Activated T-helper 17 cell treated with anti-CD3 and anti-CD28 coated beads, Interleukin-2, amount 50 U/mL, for 72 hours (primary cell): ENCODE measurements around the gene TMEM52. TPM values are rescaled to one million over a fixed set of nuclear protein-coding genes. Genes with fewer than 3 reads are reported as not detected.

ENCODE experiments used
- ATAC-seq: fragments of 150-1000 bp; cut with Tn5 transposase; replicated peaks from 2 replicates; pipeline ENCODE4 v1.10.0; 2021; ENCODE audit warnings: mild to moderate bottlenecking, moderate library complexity
- H3K27ac Mint-ChIP-seq: one replicate; pipeline ENCODE4 v1.8.0; 2022; ENCODE audit warnings: mixed read lengths
- H3K27me3 Mint-ChIP-seq: one replicate; pipeline ENCODE4 v1.8.0; 2022; ENCODE audit warnings: mixed read lengths
- H3K36me3 Mint-ChIP-seq: one replicate; pipeline ENCODE4 v1.8.0; 2022; ENCODE audit warnings: low read depth, mild to moderate bottlenecking, mixed read lengths
- H3K4me1 Mint-ChIP-seq: one replicate; pipeline ENCODE4 v1.8.0; 2022; ENCODE audit warnings: mixed read lengths
- H3K4me3 Mint-ChIP-seq: one replicate; pipeline ENCODE4 v1.8.0; 2022; ENCODE audit warnings: mild to moderate bottlenecking, mixed read lengths
- H3K9me3 Mint-ChIP-seq: one replicate; pipeline ENCODE4 v1.8.0; 2022; ENCODE audit warnings: mixed read lengths
- total RNA-seq, 2 donors: library from RNA; stranded (reverse); gene quantifications; one replicate each; pipeline ENCODE4 v1.2.3, GENCODE V29; 2022

The TMEM52 gene
- total RNA-seq, 2 donors from 2014 or later = 1.8 to 2.0 TPM

DNA sequence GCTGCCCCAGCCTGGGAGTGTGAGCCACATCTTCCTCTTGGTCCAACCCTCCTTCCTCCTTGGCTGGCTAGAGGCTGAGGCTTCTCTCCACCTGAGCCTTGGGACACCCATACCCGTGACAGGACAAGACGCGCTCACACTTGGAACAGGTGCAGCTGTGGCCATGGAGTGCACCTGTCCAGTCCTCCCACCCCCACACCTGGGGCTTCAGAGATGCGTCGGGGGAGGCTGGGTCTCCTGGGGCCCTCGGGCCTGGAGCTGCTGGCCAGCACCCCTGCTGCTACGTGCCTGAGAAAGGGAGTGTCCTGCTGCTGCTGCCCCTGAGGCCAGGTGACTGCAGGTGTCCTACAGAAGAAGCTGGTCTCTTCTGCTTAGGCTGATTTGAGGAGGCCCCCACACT lies 37.0 kb upstream of the TMEM52 start:
- H3K27ac Mint-ChIP-seq = peak overlapping the region; percentile 65
- H3K4me1 Mint-ChIP-seq = no peaks in the 10 kb centered on the region
- no peak for ATAC-seq
- no peaks in the 10 kb centered on the region for H3K9me3 Mint-ChIP-seq
- H3K27me3 Mint-ChIP-seq = peaks cover 12% of the 10 kb centered on the region
- H3K4me3 Mint-ChIP-seq = no peak overlapping the region
- H3K36me3 Mint-ChIP-seq = no peaks in the 10 kb centered on the region

DNA sequence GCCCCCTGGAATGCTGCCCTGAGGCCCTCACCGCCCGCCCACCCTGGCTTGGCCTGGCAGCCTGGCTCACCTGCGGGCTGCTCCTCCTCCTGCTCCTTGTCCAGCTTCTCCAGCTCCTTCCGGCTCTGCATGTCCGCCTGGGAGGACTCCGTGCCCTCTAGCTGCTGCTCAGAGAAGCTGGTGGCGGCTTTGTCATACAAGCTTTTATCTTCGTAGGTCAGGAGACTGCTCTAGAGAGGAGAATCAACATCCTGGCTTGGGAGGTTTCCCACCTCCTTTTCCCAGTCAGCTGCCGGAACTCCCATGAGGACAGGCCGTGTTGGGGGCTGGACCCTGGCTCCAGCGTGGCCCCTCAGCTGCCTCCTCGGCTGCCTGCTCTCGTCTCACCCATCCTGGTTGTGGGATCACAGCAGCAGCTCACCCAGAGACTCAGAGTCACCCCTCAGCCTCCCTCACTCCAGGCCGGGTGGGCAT lies 36.6 kb upstream of the TMEM52 start:
- no peaks in the 10 kb centered on the region for H3K9me3 Mint-ChIP-seq
- H3K36me3 Mint-ChIP-seq = no peaks in the 10 kb centered on the region
- no peak overlapping the region for H3K4me3 Mint-ChIP-seq
- H3K27ac Mint-ChIP-seq = peak overlapping the region; percentile 65
- no peak for ATAC-seq
- no peaks in the 10 kb centered on the region for H3K4me1 Mint-ChIP-seq
- H3K27me3 Mint-ChIP-seq = peaks cover 8% of the 10 kb centered on the region

DNA sequence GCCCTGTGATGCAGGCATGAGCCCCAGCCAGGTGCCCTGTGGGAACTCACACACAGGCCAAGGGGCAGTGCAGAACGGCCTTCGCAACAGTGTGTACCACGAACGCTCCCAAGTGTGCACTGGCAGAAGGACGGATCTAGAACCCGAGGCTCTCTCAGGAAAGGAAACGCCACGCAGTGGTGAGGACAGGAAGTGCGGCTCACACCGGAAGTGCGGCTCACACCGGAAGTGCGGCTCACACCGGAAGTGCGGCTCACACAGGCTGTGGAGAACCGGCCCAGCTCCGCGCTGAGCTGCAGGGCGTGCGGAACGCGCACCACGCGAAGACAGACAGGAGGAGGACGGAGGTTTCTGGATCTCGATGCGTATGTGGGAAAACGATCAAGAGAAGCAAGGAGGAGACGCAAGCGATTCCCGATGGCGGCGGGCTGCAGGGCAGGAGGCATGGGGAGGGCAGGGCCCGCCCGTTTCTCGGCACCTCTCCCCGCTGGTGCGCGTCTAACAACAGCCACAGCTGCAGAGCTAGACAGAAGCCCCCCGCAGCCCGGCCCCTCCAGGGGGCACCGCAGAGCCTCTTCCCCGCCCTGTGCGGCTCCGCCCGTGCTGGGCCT lies 35.9 kb upstream of the TMEM52 start:
- Mint-ChIP-seq H3K36me3 (no peaks in the 10 kb centered on the region), H3K4me3 (no peak overlapping the region), H3K9me3 (no peaks in the 10 kb centered on the region), H3K4me1 (no peaks in the 10 kb centered on the region), H3K27me3 (peaks cover 7% of the 10 kb centered on the region), H3K27ac (no peak overlapping the region)
- peak; percentile 45 for ATAC-seq

DNA sequence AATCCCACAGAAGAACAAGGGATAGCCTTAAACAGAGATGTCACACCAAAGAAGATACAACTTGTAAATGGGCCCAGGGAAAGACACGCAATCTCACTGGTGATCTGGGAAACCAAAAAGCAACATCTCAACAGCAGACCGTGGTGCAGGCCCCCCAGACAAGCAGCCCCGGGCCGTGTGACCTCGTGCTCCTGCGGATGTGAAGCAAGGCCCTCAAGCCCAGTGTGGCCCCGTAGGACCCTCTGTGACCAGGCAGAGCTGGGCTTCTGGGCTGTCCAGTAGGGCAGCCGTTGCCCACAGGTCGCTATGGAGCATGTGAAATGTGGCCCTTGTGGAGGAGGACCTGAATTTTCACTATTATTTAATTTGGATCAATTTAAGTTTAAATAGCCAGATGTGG lies 34.9 kb upstream of the TMEM52 start:
- no peak for ATAC-seq
- H3K9me3 Mint-ChIP-seq = no peaks in the 10 kb centered on the region
- H3K27ac Mint-ChIP-seq = no peak overlapping the region
- no peaks in the 10 kb centered on the region for H3K4me1 Mint-ChIP-seq
- H3K27me3 Mint-ChIP-seq = peaks cover 7% of the 10 kb centered on the region
- no peak overlapping the region for H3K4me3 Mint-ChIP-seq
- H3K36me3 Mint-ChIP-seq = no peaks in the 10 kb centered on the region

DNA sequence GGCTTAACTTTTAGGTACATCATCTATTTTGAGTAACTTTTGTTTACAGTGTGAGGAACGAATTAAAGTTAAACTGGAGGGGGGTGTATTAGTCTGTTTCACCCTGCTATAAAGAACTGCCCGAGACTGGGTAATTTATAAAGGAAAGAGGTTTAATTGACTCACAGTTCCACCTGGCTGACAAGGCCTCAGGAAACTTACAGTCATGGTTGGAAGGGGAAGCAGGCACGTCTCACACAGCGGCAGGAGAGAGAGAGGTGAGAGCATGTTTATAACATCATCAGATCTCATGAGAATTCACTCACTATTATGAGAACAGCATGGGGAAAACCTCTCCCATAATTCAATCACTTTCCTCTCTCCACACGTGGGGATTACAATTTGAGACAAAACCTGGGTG lies 31.9 kb upstream of the TMEM52 start:
- H3K27ac Mint-ChIP-seq = no peak overlapping the region
- peaks cover 5% of the 10 kb centered on the region for H3K27me3 Mint-ChIP-seq
- H3K36me3 Mint-ChIP-seq = no peaks in the 10 kb centered on the region
- ATAC-seq = no peak
- H3K4me3 Mint-ChIP-seq = no peak overlapping the region
- no peaks in the 10 kb centered on the region for H3K4me1 Mint-ChIP-seq
- H3K9me3 Mint-ChIP-seq = no peaks in the 10 kb centered on the region

DNA sequence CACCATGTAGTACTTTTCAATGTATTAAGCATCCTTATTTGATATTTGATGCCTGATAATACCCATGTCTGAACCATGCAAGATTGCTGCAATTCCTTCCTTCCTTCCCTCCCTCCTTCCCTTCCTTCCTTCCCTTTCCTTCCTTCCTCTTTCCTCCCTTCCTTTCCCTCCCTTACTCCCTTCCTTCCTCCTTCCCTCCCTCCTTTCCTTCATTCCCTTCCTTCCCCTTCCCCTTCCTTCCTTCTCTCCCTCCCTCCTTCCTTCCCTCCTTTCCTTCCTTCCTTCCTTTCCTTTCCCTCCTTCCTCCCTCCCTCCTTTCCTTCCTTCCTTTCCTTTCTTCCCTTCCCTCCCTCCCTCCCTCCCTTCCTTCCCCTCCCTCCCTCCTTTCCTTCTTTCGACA lies 29.7 kb upstream of the TMEM52 start:
- no peak overlapping the region for H3K4me3 Mint-ChIP-seq
- H3K9me3 Mint-ChIP-seq = no peaks in the 10 kb centered on the region
- H3K27me3 Mint-ChIP-seq = peaks cover 7% of the 10 kb centered on the region
- ATAC-seq = no peak
- no peak overlapping the region for H3K27ac Mint-ChIP-seq
- H3K36me3 Mint-ChIP-seq = no peaks in the 10 kb centered on the region
- H3K4me1 Mint-ChIP-seq = no peaks in the 10 kb centered on the region

DNA sequence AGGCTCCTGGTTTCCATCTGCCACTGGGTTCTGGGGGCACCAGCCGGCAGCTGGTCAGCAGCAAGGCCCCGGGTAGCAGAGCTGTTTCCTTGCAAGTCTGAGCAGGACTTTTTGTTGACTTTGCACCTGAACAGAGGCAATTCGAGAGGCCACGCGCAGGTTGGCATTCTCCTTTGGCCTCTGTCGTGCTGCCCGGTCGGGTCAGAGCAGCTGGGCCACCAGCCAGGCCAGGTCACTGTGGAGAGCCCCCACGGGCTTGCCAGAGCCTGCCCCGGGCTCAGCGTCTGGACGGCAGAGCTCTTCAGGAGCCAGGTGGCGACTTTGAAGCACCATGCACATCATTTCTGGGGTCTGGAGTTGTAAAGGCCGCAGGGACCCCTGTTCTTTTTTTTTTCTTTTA lies 28.4 kb upstream of the TMEM52 start:
- no peaks in the 10 kb centered on the region for H3K4me1 Mint-ChIP-seq
- H3K27ac Mint-ChIP-seq = no peak overlapping the region
- H3K9me3 Mint-ChIP-seq = no peaks in the 10 kb centered on the region
- H3K4me3 Mint-ChIP-seq = no peak overlapping the region
- ATAC-seq = no peak
- H3K27me3 Mint-ChIP-seq = peaks cover 7% of the 10 kb centered on the region
- H3K36me3 Mint-ChIP-seq = no peaks in the 10 kb centered on the region

DNA sequence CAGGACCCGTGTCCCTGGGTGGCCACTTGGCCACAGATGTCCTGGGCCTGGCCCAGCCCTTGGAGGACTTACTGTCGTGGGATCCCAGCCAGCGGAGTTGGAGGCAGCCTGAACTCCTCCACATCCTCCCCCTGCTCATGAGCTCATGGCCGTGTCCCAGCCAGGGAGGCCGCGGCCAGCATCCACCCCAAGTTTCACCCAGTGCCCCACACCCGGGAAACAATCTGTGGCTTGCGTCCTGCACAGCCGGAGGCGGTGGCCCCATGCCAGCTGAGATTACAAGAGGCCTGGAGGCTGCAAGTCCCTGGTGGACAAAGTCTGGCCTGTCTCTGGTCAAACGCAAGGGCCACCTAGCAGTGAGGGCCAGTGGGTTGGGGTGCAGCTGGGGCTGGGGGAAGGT lies 27.5 kb upstream of the TMEM52 start:
- H3K27me3 Mint-ChIP-seq = peaks cover 3% of the 10 kb centered on the region
- no peak for ATAC-seq
- H3K27ac Mint-ChIP-seq = no peak overlapping the region
- no peaks in the 10 kb centered on the region for H3K36me3 Mint-ChIP-seq
- H3K9me3 Mint-ChIP-seq = no peaks in the 10 kb centered on the region
- no peaks in the 10 kb centered on the region for H3K4me1 Mint-ChIP-seq
- H3K4me3 Mint-ChIP-seq = no peak overlapping the region

DNA sequence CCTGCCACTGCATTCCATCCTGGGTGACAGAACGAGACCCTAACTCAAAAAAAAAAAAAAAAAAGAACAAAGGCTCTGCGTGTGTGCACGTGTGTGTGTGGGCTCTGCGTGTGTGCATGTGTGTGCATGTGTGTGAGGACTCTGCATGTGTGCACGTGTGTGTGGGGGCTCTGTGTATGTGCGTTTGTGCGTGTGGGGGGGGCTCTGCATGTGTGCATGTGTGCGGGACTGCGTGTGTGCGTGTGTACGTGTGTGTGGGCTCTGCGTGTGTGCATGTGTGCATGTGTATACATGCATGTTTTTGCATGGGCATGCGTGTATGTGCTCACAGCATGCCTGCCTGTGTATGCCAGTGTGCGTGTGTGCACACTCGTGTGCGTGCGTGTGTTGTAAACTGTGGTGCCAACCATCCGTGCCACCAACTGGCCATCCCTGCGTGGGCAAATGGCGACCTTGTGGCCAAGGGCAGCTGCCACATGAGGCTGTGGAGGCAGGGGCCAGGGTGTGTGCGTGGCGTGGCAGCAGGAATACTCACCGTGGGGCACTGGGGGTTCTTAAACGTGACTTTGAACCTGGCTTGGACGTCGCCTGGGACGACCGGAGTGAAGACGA lies 26.8 kb upstream of the TMEM52 start:
- H3K4me1 Mint-ChIP-seq = no peaks in the 10 kb centered on the region
- peaks cover 3% of the 10 kb centered on the region for H3K27me3 Mint-ChIP-seq
- no peaks in the 10 kb centered on the region for H3K9me3 Mint-ChIP-seq
- H3K36me3 Mint-ChIP-seq = no peaks in the 10 kb centered on the region
- ATAC-seq = no peak
- no peak overlapping the region for H3K27ac Mint-ChIP-seq
- H3K4me3 Mint-ChIP-seq = no peak overlapping the region

DNA sequence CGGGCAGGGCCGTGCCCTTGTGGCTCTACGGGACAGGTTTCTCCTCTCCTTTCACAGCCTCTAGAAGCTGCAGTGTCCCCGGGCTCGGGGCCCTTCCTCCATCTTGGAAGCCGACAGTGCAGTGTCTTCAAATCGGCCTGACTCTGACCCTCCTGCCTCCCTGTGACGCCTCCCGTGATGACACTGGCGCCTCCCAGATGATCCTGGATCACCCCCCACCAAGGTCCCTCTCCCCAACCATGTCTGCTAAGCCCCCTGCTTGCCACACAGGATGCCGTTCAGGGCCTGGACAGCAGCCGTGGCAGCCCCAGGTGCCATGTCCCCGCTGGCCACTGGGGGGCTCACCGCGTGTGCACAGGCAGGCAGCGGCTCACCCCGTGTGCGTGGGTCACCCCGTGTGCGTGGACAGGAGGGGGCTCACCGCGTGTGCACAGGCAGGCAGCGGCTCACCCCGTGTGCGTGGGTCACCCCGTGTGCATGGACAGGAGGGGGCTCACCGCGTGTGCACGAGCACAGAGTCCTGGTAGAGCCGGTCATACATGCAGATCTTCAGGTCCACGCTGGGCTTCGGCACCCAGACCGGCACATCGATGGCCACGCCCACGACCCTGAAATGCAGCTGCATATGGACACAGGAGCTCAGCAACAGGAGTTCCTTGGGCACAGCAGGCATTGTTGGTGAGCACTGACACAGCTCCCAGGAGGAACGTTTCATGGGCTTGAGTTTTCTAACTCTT lies 24.9 kb upstream of the TMEM52 start:
- Mint-ChIP-seq H3K27ac (no peak overlapping the region), H3K9me3 (no peaks in the 10 kb centered on the region), H3K4me1 (no peaks in the 10 kb centered on the region), H3K36me3 (no peaks in the 10 kb centered on the region), H3K4me3 (peak overlapping the region; percentile 14), H3K27me3 (peaks cover 3% of the 10 kb centered on the region)
- peak; percentile 89 for ATAC-seq

DNA sequence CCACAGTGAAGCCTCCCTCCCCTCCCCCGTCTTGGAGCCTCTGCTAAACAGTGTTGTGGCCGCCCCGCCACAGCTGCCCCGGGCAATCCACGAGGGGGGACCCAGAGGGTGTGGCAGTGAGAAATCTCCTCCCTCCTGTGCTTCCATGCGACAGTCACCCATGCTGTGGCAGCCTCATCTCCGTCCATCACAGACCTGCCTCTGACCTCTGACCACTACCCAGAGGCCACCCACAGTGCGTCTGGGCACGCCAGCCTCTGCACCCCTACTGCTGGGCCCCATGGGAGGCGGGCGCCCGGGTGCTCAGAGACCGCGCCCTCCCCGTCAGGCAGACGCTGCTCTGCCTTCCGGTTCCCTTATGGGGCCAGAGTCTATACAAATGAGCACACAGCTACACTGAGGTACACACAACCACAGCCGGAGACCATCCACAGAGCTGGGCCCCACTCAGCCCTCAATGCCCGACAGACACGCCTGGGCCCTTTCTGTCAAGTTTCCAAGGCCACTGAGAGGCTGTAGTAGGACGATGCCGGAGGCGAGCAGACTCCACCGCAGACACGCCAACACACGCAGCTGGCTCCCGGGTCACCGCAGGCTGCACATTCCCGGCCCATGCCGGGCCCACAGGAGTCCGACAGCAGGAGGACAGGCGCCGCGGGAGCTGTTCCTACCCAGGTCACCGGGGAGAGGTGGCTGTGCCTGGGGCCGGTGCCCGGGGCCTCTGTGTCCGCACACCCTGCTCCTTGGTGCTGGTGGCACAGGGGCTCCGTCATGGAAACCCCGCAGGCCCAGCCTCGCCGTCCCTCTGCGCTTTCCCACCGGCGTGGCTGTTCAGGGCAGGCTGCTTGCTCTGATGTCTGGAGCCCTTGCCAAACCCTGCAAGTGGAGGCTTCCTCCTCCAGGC lies 23.9 kb upstream of the TMEM52 start:
- H3K4me3 Mint-ChIP-seq = no peak overlapping the region
- no peaks in the 10 kb centered on the region for H3K36me3 Mint-ChIP-seq
- H3K4me1 Mint-ChIP-seq = no peaks in the 10 kb centered on the region
- no peaks in the 10 kb centered on the region for H3K9me3 Mint-ChIP-seq
- ATAC-seq = no peak
- H3K27ac Mint-ChIP-seq = no peak overlapping the region
- peaks cover 3% of the 10 kb centered on the region for H3K27me3 Mint-ChIP-seq

DNA sequence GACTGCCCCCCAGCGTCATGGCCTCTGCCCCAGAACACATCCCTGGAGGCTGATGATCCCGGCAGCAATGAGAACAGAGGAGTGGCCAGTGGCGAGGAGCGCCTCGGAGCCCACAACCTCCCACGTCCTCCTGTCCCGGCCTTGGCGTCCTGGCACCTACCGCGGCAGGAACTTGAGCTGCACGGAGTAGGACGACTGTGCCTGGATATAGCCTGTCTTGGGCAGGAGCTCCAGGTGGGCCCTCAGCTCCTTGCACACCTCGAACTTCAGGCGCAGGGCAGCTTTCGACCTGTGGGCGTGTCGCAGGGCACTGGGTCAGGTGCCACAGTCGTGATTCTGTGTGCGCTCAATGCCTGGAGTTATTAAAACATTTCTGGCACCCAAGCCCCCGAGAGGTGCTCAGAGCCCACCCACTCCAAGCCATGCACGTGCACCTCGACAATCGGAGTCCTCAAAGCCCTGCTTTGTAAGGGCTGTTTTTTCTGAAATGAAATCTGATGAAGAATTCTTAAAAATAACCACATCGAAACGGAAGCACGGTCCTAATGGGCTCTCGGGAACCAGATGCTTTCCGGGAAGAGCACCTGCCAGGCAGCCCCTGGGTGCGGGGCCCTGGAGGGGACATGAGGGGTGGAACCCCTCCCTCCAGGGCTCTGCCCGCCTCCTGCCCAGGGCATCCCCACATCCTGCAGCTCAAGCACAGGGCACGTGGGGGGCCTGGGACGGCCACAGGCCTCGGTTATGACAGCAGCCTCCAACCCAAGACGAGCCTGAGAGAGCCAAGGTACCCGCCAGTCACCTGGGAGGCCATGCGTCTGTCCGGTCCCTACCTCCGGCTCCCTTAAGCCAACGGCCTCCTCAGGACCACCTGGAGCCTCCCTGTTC lies 23.0 kb upstream of the TMEM52 start:
- H3K36me3 Mint-ChIP-seq = no peaks in the 10 kb centered on the region
- H3K27ac Mint-ChIP-seq = no peak overlapping the region
- ATAC-seq = no peak
- no peaks in the 10 kb centered on the region for H3K4me1 Mint-ChIP-seq
- no peaks in the 10 kb centered on the region for H3K9me3 Mint-ChIP-seq
- H3K27me3 Mint-ChIP-seq = peaks cover 3% of the 10 kb centered on the region
- H3K4me3 Mint-ChIP-seq = no peak overlapping the region

DNA sequence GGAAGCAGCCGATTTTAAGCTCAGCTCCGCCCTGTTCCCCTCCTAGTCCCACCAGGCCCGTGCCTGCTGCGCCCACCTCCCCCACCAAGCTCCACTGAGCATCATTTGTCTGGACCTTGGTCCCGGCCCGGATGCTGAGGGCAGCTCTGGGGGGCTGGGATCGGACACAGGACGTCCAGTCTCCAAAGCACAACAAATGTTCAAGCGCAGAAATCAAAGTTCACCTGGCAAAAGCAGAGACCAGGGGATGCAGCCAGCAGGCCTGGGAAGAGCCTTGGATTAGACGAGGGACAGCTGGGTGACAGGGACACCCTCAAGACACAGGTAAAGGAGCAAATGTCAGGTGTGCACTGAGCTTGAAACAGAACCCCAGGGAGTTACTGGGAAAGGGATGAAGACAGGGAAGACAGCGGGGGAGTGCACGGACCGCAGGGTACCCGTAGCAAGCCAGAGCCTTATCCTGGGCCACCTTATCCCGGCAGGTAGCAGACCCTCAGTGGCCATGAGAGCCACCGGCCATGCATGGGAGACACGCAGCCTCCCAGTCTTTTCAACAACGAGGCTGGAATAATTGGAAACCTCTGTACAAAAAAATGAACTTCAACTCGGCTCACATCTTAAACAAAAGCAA lies 22.2 kb upstream of the TMEM52 start:
- Mint-ChIP-seq H3K4me1 (no peaks in the 10 kb centered on the region), H3K36me3 (no peaks in the 10 kb centered on the region), H3K4me3 (no peak overlapping the region), H3K27me3 (peaks cover 3% of the 10 kb centered on the region), H3K27ac (no peak overlapping the region), H3K9me3 (no peaks in the 10 kb centered on the region)
- no peak for ATAC-seq
